ENCODE results near the gene TBX2. TPM values are rescaled to one million over a fixed set of nuclear protein-coding genes. Genes with fewer than 3 reads are reported as not detected.
A peak's percentile ranks its signal among the peaks of the same experiment; 100 is the strongest.

The TBX2 gene
- total RNA-seq, 1 donor from 2014 or later, result not detected

DNA sequence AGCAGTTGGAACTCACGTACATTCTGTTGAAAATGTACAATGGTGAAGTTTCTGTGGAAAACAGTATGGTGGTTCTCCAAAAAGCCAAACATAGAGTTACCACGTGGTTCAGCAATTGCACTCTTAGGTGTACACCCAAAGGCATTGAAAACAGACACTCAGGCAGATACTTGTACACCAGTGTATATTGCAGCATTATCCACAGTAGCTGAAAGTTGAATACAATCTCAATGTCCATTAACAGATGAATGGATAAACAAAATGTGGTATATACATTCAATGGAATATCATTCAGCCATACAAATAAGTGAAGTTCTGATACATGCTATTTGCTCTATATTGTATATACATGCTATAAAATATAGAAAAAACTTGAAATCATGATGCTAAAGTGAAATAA, 23.2 kb downstream of the TBX2 start:
- Histone ChIP-seq H3K4me3 (no peak overlapping the region), H3K9ac (no peak overlapping the region), H4K20me1 (ENCODE audit: low read depth) (no peaks in the 10 kb centered on the region), H2AFZ (replicated peaks) (no peak overlapping the region), H3K9me3 (ENCODE audit: low read depth) (no peaks in the 10 kb centered on the region), H3K36me3 (no peaks in the 10 kb centered on the region), H3K79me2 (ENCODE audit: low read depth) (no peaks in the 10 kb centered on the region), H3K27ac (no peak overlapping the region), H3F3A (ENCODE audit: low read depth) (no peaks in the 10 kb centered on the region), H3K4me2 (no peak overlapping the region), H3K4me1 (no peaks in the 10 kb centered on the region), H3K27me3 (peaks cover 34% of the 10 kb centered on the region)
- no peak for DNase-seq (ENCODE audit: low spot score)
- Mint-ChIP-seq H3K27me3 (ENCODE audit: insufficient read depth, low read depth) (peaks cover 8% of the 10 kb centered on the region), H3K27ac (no peak overlapping the region), H3K4me3 (no peak overlapping the region), H3K9me3 (no peaks in the 10 kb centered on the region), H3K36me3 (no peaks in the 10 kb centered on the region), H3K4me1 (no peaks in the 10 kb centered on the region)
- TF ChIP-seq, protein P1, sequence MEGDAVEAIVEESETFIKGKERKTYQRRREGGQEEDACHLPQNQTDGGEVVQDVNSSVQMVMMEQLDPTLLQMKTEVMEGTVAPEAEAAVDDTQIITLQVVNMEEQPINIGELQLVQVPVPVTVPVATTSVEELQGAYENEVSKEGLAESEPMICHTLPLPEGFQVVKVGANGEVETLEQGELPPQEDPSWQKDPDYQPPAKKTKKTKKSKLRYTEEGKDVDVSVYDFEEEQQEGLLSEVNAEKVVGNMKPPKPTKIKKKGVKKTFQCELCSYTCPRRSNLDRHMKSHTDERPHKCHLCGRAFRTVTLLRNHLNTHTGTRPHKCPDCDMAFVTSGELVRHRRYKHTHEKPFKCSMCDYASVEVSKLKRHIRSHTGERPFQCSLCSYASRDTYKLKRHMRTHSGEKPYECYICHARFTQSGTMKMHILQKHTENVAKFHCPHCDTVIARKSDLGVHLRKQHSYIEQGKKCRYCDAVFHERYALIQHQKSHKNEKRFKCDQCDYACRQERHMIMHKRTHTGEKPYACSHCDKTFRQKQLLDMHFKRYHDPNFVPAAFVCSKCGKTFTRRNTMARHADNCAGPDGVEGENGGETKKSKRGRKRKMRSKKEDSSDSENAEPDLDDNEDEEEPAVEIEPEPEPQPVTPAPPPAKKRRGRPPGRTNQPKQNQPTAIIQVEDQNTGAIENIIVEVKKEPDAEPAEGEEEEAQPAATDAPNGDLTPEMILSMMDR (IDR thresholded peaks at IDR 0.05), result no peak
- TF ChIP-seq EZH2phosphoT487 (IDR thresholded peaks at IDR 0.05) (no peak), EZH2 (IDR thresholded peaks at IDR 0.05) (no peak)

DNA sequence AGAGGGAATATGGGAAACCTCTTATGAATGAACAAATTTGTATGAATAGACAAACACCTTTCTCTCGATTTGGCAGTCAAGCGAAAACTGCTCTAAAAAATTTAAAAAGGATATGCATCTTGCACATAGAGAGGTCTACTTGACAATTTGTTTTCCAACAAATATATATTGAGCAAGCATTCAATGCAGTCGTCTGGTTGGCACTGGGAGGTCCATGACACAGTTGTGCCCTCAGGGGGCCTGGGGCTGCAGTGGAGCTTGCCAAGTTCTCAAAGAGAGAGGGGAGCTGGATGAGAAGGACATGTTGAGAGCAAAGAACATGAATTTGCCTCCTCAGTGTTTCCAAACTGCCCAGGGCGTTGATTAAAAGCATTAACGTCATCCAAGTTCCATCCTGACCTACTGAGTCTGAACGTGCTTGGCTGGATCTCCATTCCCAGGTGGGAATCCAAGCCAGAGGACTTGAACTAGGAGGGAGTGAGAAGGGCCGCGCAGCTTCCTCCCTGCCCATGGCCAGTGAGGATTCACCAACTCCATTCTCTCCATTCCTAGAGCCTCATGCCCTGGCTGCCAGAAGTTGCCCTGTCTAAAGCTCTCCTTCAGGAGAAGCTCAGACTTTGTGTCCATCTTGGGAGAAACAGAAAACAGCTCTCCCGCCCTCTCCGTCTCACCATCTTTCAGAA, 24.5 kb downstream of the TBX2 start:
- Histone ChIP-seq H3K9ac (no peak overlapping the region), H2AFZ (replicated peaks) (no peak overlapping the region), H3F3A (ENCODE audit: low read depth) (no peaks in the 10 kb centered on the region), H3K27me3 (peaks cover 39% of the 10 kb centered on the region), H3K4me2 (no peak overlapping the region), H3K27ac (no peak overlapping the region), H4K20me1 (ENCODE audit: low read depth) (no peaks in the 10 kb centered on the region), H3K36me3 (no peaks in the 10 kb centered on the region), H3K4me1 (no peaks in the 10 kb centered on the region), H3K9me3 (ENCODE audit: low read depth) (no peaks in the 10 kb centered on the region), H3K4me3 (no peak overlapping the region), H3K79me2 (ENCODE audit: low read depth) (no peaks in the 10 kb centered on the region)
- no peak overlapping the region for H3K4me3 Mint-ChIP-seq
- DNase-seq (ENCODE audit: low spot score), result no peak
- no peaks in the 10 kb centered on the region for H3K9me3 Mint-ChIP-seq
- no peak for TF ChIP-seq EZH2 (IDR thresholded peaks at IDR 0.05)
- no peak for TF ChIP-seq EZH2phosphoT487 (IDR thresholded peaks at IDR 0.05)
- TF ChIP-seq, protein P1 (IDR thresholded peaks at IDR 0.05), result no peak
- H3K27ac Mint-ChIP-seq, result no peak overlapping the region
- H3K36me3 Mint-ChIP-seq, result no peaks in the 10 kb centered on the region
- H3K27me3 Mint-ChIP-seq (ENCODE audit: insufficient read depth, low read depth), result peaks cover 11% of the 10 kb centered on the region
- no peaks in the 10 kb centered on the region for H3K4me1 Mint-ChIP-seq

DNA sequence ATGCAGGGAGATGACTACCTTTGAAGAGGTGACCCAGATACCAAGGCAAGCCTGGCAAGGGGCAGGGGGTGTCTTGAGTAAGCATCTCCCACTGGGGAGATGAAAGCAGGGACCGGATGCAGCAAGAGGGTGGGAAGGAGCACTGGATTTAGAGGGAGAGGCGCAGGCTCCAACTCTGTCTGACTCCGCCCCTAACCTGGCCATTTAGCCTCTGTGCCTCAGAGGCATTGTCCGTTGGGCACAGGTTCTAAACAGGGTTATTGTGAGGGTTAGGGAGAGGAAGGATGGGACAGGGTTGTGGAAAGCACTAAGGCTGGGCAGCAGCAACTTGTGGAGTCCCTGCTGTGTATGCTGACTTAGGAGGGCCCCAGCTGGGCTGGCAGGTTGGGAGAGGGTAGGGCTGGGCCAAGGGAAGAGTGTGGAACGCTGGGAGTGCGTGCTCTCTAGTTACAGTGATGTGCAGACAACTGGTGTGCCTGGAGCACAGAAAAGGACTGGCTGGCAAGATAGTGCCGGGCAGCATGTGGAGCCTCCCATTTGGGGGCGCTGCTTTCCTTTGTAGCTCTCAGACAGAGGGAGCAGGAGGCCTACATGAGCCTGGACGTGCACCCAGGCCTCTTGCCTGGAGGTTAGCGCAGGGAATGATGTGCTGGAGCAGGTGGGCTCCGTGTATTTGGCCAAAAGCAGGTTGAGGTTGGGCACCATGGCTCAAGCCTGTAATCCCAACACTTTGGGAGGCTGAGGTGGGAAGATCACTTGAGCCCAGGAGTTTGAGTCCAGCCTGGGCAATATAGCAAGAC, 26.2 kb downstream of the TBX2 start:
- Histone ChIP-seq H3K4me2 (no peak overlapping the region), H2AFZ (replicated peaks) (peak overlapping the region; percentile 89), H3K9me3 (ENCODE audit: low read depth) (no peaks in the 10 kb centered on the region), H3K79me2 (ENCODE audit: low read depth) (no peaks in the 10 kb centered on the region), H4K20me1 (ENCODE audit: low read depth) (no peaks in the 10 kb centered on the region), H3K4me1 (no peaks in the 10 kb centered on the region), H3K27ac (no peak overlapping the region), H3K27me3 (peaks cover 30% of the 10 kb centered on the region), H3K36me3 (no peaks in the 10 kb centered on the region), H3K9ac (no peak overlapping the region), H3F3A (ENCODE audit: low read depth) (no peaks in the 10 kb centered on the region), H3K4me3 (no peak overlapping the region)
- Mint-ChIP-seq H3K36me3 (no peaks in the 10 kb centered on the region), H3K9me3 (no peaks in the 10 kb centered on the region), H3K27ac (no peak overlapping the region), H3K4me3 (no peak overlapping the region), H3K4me1 (no peaks in the 10 kb centered on the region), H3K27me3 (ENCODE audit: insufficient read depth, low read depth) (peaks cover 8% of the 10 kb centered on the region)
- peak; percentile 53 for DNase-seq (ENCODE audit: low spot score)
- TF ChIP-seq, protein P1 (IDR thresholded peaks at IDR 0.05), result peak; percentile 39
- TF ChIP-seq EZH2phosphoT487 (IDR thresholded peaks at IDR 0.05) (no peak), EZH2 (IDR thresholded peaks at IDR 0.05) (no peak)
